HG03039 (cell line): ENCODE data around the gene PRKAR1B.
"Not testable (repeated sequence)": the region's sequence is repeated elsewhere in the genome, so short reads cannot be mapped to it uniquely, and the experiment has no call there.

Experiments used
- ATAC-seq: cut with Tn5 transposase; IDR thresholded peaks from one replicate; pipeline ENCODE4 v1.9.1; 2021; ENCODE audit warnings: mild to moderate bottlenecking, moderate library complexity; ENCODE audit not compliant: unreplicated experiment

Gene PRKAR1B

GRCh38 chr7:757741-758163 lies 30.7 kb upstream of the PRKAR1B start:
- ATAC-seq, result no peak

GRCh38 chr7:756928-757560 lies 30.0 kb upstream of the PRKAR1B start:
- no peak for ATAC-seq

GRCh38 chr7:756231-756927 lies 29.3 kb upstream of the PRKAR1B start:
- no peak for ATAC-seq

- ATAC-seq, result no peak
Measured at GRCh38 chr7:755413-755805, 28.3 kb upstream of the PRKAR1B start.

- ATAC-seq, result no peak
Measured at GRCh38 chr7:754531-755412, 27.7 kb upstream of the PRKAR1B start.

- no peak for ATAC-seq
Measured at GRCh38 chr7:753190-753589, 26.1 kb upstream of the PRKAR1B start.

GRCh38 chr7:752256-752655 lies 25.2 kb upstream of the PRKAR1B start:
- not testable (repeated sequence) for ATAC-seq

GRCh38 chr7:751826-752225 lies 24.7 kb upstream of the PRKAR1B start:
- ATAC-seq, result no peak

GRCh38 chr7:750111-750905 lies 23.2 kb upstream of the PRKAR1B start:
- ATAC-seq, result no peak

GRCh38 chr7:749140-749551 lies 22.1 kb upstream of the PRKAR1B start:
- no peak for ATAC-seq

- no peak for ATAC-seq
Measured at GRCh38 chr7:748446-748845, 21.4 kb upstream of the PRKAR1B start.

GRCh38 chr7:747186-747585 lies 20.1 kb upstream of the PRKAR1B start:
- ATAC-seq, result no peak

GRCh38 chr7:746155-747061 lies 19.3 kb upstream of the PRKAR1B start:
- no peak for ATAC-seq

GRCh38 chr7:745431-746154 lies 18.5 kb upstream of the PRKAR1B start:
- no peak for ATAC-seq

- ATAC-seq, result no peak
Measured at GRCh38 chr7:744854-745430, 17.9 kb upstream of the PRKAR1B start.

- not testable (repeated sequence) for ATAC-seq
Measured at GRCh38 chr7:744128-744520, 17.0 kb upstream of the PRKAR1B start.

GRCh38 chr7:743341-744127 lies 16.5 kb upstream of the PRKAR1B start:
- ATAC-seq, result not testable (repeated sequence)

- no peak for ATAC-seq
Measured at GRCh38 chr7:742791-743190, 15.7 kb upstream of the PRKAR1B start.
